Measurements from ENCODE around the gene POR.

- TF ChIP-seq CTCF (IDR thresholded peaks at IDR 0.05), result no peak
- no peak for TF ChIP-seq EZH2 (IDR thresholded peaks at IDR 0.05; ENCODE audit: borderline replicate concordance, insufficient read depth, low read depth, low read length, poor library complexity, severe bottlenecking)
These were observed 54.9 kb downstream of the POR start for GRCh38 chr7:75969704-75970498.
